Mesodermal cell (in vitro differentiated cells): ENCODE data around the gene STN1.

ENCODE experiments used
- H3K27ac ChIP-seq: 2 replicates; pipeline ENCODE4 v1.7.0; 2013; ENCODE audit warnings: mild to moderate bottlenecking, low read depth, low read length, moderate library complexity; ENCODE audit not compliant: severe bottlenecking
- H3K36me3 ChIP-seq: 2 replicates; pipeline ENCODE4 v1.7.1; 2013; ENCODE audit warnings: mild to moderate bottlenecking, low read length, moderate library complexity; ENCODE audit not compliant: control insufficient read depth, insufficient read depth
- H3K4me1 ChIP-seq: one replicate; pipeline ENCODE4 v1.7.1; 2013; ENCODE audit warnings: mild to moderate bottlenecking, low read length; ENCODE audit not compliant: insufficient read depth, control insufficient read depth, poor library complexity, severe bottlenecking
- H3K4me3 ChIP-seq: 2 replicates; pipeline ENCODE4 v1.7.0; 2013; ENCODE audit warnings: low read length, control low read depth, mild to moderate bottlenecking; ENCODE audit not compliant: insufficient read depth, poor library complexity, severe bottlenecking; ENCODE audit errors: extremely low read depth
- H3K9me3 ChIP-seq: 2 replicates; pipeline ENCODE4 v1.7.1; 2013; ENCODE audit warnings: mild to moderate bottlenecking, low read length, moderate library complexity; ENCODE audit not compliant: control insufficient read depth
- WGBS, 2 experiments: methylation state at CpG; one replicate each; pipeline ENCODE4 v1.1.5; 2013; ENCODE audit warnings: missing lambda C conversion rate in 2 of 2; ENCODE audit not compliant: insufficient coverage in 2 of 2; 5-methylcytosine and 5-hydroxymethylcytosine counted together

The STN1 gene

DNA sequence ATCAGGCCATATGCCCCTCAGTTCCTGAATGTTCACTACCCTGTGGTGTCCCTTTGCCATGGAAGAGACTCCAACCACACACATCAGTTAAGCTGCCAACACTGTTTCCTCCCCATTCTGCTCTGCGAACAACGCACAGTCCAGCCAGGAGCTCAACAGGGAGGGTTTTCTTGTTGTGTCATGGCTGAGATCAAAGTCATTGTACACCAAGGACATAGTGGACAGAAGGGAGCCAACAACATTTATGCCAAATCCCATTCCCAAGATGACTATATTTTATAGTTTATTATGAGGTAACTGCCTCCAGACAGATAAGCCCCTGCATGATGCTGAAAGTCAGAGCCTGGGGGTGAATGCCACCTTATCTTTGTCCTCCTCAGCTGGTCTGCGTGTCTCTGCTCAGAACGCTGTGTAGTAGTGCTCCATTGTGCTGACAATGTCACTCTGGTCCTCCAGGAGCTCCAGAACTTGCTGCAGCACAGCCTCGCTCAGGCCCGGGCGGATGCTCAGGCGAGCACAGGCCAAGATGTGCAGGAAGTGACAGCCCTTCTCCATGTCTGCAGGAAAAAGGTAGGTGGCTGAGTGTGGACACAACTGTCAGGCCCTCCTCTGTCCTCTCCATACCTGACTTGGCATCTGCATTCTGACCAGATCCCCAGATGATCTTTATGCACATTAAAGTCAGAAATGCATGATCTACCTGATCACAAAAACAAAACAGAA lies 35.5 kb downstream of the STN1 start:
- WGBS, 2 experiments = 96 to 98% methylated on average over 4 to 7 of the region's 8 CpGs
- no peaks in the 10 kb centered on the region for H3K4me1 ChIP-seq
- no peak overlapping the region for H3K27ac ChIP-seq
- peaks cover 9% of the 10 kb centered on the region for H3K36me3 ChIP-seq
- no peak overlapping the region for H3K4me3 ChIP-seq
- H3K9me3 ChIP-seq = no peaks in the 10 kb centered on the region

DNA sequence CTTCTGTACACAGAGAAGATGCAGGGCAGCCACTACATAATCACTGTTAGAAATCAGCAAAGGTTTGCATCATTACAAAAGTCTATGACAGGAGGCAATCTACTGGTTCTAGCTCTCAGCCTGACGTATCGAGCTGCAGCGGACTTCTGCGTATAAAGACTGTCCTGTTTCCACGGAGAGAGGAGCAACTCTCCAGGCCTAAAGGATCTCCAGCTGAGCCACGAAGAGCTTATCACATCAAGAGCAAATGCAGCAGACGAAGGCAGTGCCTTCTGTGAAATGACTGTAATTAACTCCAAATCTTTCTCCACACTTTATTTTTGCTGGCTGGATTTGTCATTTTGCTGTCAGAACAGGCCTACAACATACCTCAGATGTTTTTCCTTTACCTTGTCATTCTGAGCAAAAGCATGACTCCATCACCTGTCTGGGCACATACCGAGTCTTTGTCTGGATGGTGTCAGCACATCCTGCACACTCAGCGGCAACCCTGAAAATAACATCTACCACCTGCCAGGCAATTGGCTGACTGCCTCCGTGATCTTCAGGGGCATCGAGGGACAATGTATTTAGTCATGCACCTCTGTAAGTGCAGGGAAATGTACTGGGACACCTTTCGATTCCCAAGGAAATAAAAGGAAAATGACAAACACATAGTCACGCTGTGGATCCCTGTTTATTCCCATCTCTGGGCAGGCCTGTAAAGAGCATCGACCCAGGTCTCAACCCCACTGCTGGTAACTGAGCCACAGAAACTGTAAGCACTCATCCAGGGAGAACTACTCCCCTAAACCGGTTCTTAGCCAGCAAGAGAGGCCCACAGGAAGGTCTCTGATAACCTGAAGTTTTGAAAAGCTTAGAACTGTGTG lies 36.3 kb downstream of the STN1 start:
- no peak overlapping the region for H3K27ac ChIP-seq
- H3K9me3 ChIP-seq = no peaks in the 10 kb centered on the region
- 92 to 93% methylated on average over 14 of the region's 15 CpGs for WGBS, 2 experiments
- H3K36me3 ChIP-seq = peaks cover 3% of the 10 kb centered on the region
- no peak overlapping the region for H3K4me3 ChIP-seq
- H3K4me1 ChIP-seq = no peaks in the 10 kb centered on the region

DNA sequence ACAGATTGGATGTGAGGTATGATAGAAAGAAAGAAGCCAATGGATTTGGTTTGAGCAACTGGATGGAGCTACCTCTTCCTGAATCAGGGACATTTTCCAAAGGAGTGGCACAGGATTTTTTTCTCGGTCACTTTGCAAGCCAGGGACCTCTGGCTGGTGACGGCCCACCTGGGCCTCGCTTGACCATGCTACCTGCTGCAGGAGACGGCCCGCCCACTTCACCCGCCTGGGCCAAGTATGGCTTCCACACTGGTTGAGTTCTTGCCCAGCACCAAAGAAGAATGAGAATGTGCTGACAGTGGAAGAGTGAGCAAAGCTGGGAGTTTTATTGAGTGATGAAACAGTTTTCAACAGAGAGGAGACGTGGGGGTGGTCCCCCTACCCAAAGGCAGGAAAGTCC lies 38.2 kb downstream of the STN1 start:
- Histone ChIP-seq H3K4me1 (no peaks in the 10 kb centered on the region), H3K4me3 (no peak overlapping the region), H3K9me3 (no peaks in the 10 kb centered on the region), H3K27ac (no peak overlapping the region), H3K36me3 (peaks cover 3% of the 10 kb centered on the region)
- WGBS, 2 experiments = 97 to 99% methylated on average over 7 of the region's 7 CpGs

DNA sequence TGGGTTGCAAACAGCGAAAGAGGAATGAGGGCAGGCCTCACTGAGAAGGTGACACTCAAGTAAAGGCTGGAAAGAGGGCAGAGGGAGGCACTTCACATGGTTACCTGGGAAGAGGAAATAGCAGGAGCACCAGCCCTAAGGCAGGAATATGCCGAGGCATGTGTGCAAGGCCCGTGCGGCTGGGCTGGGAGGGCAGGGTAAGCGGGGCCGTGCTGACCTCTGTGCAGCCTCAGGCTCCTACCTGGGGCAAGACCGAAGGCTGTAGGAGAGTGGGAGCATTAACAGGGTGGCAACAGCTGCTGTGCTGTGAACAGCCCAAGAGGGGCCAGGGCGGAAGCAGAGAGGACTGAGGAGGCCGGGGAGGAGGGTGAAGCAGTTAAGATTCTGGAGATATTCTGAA lies 38.6 kb downstream of the STN1 start:
- WGBS, 2 experiments = 86 to 94% methylated on average over 7 to 9 of the region's 9 CpGs
- H3K27ac ChIP-seq = no peak overlapping the region
- H3K9me3 ChIP-seq = no peaks in the 10 kb centered on the region
- H3K4me1 ChIP-seq = no peaks in the 10 kb centered on the region
- peaks cover 3% of the 10 kb centered on the region for H3K36me3 ChIP-seq
- H3K4me3 ChIP-seq = no peak overlapping the region

DNA sequence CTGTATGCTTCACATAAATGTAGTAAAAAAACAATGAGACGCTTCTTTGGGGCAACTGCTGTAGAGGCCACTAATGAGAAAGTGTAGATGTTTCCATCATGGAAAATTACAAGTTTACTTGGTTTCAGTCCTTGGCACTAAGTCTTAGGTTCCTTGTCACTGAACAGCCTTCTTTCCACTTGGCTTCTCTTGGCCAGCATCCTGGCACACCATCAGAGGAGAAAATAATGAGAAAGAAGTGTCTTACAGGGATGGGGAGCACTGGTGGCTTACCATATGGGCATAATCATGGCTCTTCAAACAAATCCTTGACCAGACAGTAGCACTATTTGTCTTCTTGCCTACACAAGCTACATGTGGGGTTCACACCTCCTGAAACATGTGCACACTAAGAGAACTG lies 40.1 kb downstream of the STN1 start:
- 100% methylated on average over 1 of the region's 1 CpG for WGBS, 2 experiments
- Histone ChIP-seq H3K27ac (no peak overlapping the region), H3K4me1 (no peaks in the 10 kb centered on the region), H3K36me3 (peaks cover 3% of the 10 kb centered on the region), H3K9me3 (no peaks in the 10 kb centered on the region), H3K4me3 (no peak overlapping the region)

DNA sequence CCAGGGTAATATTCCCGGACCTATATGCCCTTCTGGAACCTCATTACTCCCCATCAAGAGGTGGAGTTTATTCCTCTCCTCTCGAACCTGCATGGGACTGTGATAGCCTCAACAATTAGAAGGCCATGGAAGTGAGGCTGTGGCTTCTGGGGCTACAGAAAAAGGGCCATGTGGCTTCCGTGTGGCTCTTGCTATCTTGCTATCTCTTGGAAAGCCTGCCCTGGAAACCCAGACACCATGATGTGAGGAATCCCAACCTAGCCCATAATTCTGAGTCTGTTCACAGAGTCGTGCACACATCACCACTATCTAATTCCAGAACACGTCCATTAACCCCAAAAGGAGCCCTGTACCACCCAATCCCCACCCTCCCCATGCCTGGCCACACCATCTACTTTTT lies 41.8 kb downstream of the STN1 start:
- no peaks in the 10 kb centered on the region for H3K4me1 ChIP-seq
- H3K27ac ChIP-seq = no peak overlapping the region
- no peak overlapping the region for H3K4me3 ChIP-seq
- H3K9me3 ChIP-seq = no peaks in the 10 kb centered on the region
- peaks cover 3% of the 10 kb centered on the region for H3K36me3 ChIP-seq
- WGBS, 2 experiments = 83 to 97% methylated on average over 3 to 5 of the region's 5 CpGs

DNA sequence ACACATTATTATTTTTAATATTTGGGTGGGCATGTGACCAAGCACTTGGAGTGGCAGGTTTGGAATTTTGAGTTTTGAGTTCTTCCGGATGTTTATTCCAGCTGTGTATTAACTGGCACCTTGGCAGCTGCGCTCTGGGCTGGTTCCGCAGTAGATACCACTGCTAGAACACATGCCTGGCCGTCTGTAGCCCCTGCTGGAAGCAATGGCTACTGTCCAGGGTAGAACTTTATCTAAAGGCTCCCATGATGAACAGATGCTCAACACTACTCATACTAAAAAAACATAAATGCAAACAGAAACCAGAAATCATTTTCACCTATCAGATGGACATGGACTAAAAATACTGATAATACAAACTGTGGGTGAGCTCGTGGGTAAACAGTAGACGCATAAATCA lies 43.3 kb downstream of the STN1 start:
- H3K4me1 ChIP-seq = no peaks in the 10 kb centered on the region
- H3K9me3 ChIP-seq = no peaks in the 10 kb centered on the region
- H3K27ac ChIP-seq = no peak overlapping the region
- WGBS, 2 experiments = 81 to 87% methylated on average over 4 to 6 of the region's 6 CpGs
- peaks cover 3% of the 10 kb centered on the region for H3K36me3 ChIP-seq
- H3K4me3 ChIP-seq = no peak overlapping the region

DNA sequence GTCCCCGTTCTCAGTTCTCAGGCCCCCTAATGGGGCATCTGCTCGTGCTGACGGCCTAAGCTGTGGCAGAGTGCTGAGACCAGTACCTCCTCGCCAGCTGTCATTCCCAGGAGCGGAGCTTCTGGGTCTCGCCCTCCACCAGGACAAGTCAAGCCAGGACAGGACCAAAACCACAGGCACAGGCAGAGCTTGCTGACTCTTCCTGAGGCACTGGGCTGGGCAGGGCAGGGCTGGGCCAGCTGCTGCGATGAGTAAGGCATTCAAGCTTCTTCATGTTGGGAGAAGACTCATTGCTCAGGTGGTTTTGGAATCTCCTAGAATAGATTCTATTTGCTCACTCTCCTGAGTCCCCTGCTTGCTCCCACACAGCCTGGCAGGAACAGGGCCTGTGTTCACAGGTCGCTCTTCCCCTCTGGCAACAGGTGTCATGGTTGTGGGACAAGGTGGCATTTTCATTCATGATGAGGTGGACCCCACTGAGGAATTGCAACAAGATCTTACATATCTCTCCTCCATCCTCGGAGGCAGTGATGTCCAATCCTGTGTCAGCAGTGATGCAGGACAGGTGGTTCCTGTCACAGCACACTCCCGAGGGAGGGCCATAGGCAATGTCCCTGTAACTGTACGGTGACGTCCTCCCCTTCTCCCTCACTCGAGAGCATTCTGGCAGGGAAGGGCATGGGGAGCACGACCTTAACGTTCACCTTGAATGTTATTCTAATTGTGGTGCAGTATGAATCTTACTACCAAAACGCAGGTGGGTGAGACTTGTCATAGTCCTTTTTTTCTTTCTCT lies 45.6 kb downstream of the STN1 start:
- 88 to 91% methylated on average over 9 to 11 of the region's 16 CpGs for WGBS, 2 experiments

DNA sequence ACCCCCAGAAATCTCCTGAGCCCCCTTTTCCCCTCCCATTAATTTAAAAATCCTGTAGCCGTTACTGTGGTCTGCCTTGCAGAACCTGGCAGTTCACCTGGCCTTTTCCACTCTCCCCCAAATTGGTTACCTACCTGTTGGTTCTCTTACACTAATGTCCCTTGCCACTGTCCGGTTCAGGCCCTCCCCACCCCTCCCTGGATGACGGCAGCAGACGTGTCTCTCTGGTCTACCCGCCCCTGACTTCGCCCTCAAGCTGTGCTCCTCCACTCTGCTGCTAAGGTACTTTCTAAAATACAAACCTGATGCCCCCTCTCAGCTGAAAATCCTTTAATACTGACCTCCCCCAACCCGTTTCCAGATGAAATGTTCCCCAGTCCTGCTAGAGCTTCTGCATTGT lies 47.0 kb downstream of the STN1 start:
- H3K27ac ChIP-seq = no peak overlapping the region
- WGBS, 2 experiments = 76 to 100% methylated on average over 2 to 6 of the region's 7 CpGs
- no peaks in the 10 kb centered on the region for H3K36me3 ChIP-seq
- H3K4me3 ChIP-seq = no peak overlapping the region
- peaks cover 1% of the 10 kb centered on the region for H3K9me3 ChIP-seq
- no peaks in the 10 kb centered on the region for H3K4me1 ChIP-seq

More for the DNA sequence above, 45.6 kb downstream of the STN1 start:
- H3K4me1 ChIP-seq = no peaks in the 10 kb centered on the region
- H3K4me3 ChIP-seq = no peak overlapping the region
- H3K27ac ChIP-seq = no peak overlapping the region
- H3K9me3 ChIP-seq = no peaks in the 10 kb centered on the region
- no peaks in the 10 kb centered on the region for H3K36me3 ChIP-seq

DNA sequence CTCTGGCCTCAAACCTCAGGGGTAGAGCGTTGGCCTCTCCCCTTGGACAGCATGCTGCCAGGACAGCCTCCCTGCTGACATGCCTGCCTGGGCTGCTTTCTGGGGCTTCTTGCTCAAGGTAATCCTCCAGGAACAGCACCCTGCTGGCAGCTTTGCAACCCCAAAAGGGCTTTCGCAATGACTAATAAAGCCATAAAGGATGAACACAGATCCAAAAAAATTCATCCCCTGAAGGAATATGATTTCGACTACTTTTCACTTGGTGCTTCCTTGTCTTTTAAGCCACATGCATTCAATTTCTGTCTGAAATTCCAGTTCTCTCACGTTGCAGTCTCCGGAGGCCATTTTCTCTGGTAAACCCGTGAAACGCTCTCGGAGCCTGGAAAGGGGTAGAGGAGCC lies 47.5 kb downstream of the STN1 start:
- Histone ChIP-seq H3K4me1 (no peaks in the 10 kb centered on the region), H3K36me3 (no peaks in the 10 kb centered on the region), H3K9me3 (peaks cover 6% of the 10 kb centered on the region), H3K27ac (no peak overlapping the region), H3K4me3 (no peak overlapping the region)
- 58 to 67% methylated on average over 6 to 8 of the region's 8 CpGs for WGBS, 2 experiments
